GM19025 (cell line): ENCODE measurements around the gene ARVCF.

Experiments used
- ATAC-seq: cut with Tn5 transposase; IDR thresholded peaks from one replicate; pipeline ENCODE4 v1.9.1; 2021; ENCODE audit warnings: mild to moderate bottlenecking, low read depth, moderate library complexity; ENCODE audit not compliant: unreplicated experiment

ARVCF gene

DNA sequence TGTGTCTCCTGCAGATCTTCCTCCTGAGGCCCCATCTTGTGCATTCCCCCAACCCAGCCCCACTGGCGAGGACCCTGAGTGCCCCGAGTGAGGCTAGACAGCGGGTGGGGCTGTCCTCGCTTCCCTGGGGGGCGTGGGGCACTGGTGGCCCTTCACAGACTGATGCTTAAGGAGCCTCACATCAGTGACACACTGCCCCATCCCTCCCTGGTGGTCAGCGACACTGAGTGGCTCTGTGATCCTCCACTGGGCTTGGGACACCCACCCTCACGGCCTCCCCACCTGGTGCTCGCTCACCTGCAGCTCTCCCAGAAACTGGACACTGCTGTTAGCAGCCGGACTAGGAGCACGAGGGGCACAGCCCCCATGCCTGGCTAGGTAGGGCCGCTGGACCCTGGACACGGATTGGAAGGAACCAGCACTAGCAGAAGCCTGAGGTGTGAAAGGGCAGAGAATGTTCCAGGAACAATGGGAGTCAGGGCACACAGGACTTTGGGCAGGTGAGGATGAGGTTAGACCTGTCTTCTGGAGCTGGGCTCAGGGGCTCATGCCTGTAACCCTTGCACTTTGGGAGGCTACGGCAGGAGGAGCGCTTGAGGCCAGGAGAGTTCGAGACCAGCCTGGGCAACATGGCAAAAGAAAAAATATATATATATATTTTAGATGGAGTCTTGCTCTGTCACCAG lies 51.8 kb downstream of the ARVCF start:
- no peak for ATAC-seq

DNA sequence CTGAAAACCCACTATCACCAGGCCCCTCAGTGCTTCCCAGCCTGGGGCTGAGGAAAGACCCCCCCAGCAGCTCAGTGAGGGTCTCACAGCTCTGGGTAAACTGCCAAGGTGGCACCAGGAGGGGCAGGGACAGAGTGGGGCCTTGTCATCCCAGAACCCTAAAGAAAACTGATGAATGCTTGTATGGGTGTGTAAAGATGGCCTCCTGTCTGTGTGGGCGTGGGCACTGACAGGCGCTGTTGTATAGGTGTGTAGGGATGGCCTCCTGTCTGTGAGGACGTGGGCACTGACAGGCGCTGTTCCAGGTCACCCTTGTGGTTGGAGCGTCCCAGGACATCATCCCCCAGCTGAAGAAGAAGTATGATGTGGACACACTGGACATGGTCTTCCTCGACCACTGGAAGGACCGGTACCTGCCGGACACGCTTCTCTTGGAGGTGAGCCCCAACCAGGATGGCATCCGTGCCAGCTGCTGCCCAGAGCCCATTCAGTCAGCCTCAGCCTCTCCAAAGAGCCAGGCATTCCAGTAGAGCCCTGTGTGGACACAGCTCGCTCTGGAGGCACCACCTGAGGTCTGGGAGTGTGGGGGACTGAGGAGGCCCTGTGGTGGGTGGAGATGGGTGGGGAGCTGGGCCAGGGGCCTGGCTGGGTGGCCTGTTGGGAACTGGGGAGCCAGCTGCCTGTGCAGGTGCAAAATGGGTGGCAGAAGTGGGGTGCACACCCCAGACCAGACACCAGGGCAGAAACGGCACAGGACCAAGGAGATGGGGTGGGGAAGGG lies 52.6 kb downstream of the ARVCF start:
- ATAC-seq = no peak

- ATAC-seq = no peak
Measured at GRCh38 chr22:19962909-19963806, 53.5 kb downstream of the ARVCF start.

DNA sequence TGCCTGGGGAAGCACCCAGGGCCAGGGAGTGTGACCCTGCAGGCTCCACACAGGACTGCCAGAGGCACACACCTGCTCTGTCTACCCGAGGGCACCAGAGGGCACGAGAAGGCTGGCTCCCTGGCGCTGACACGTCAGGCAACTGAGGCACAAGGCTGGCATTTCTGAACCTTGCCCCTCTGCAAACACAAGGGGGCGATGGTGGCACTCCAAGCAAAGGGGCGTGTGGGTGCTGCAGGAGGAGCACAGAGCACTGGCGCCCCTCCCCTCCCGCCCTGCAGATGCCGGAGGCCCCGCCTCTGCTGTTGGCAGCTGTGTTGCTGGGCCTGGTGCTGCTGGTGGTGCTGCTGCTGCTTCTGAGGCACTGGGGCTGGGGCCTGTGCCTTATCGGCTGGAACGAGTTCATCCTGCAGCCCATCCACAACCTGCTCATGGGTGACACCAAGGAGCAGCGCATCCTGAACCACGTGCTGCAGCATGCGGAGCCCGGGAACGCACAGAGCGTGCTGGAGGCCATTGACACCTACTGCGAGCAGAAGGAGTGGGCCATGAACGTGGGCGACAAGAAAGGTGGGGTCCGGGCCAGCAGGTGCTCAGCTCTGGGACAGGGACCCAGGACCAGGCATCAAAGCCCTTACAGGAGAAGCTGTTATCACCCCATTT lies 54.2 kb downstream of the ARVCF start:
- ATAC-seq = no peak

DNA sequence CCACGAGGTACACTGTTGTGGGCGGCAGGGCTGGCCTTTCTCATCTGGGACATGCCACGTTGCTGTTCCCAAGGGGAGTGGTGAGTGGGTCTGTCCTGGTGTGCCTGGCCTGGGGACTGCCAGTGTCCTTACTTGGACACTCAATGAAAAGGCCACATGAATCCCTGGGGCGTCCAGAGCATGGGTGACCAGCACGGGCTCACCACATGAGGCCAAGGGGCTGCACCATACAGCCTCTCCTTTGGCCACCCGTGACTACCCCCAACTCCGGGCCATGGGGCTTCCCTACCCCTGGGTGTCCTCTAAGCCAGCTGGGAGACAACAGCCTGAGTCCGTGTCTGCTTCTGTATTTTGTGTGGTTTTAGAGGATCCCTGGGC lies 54.8 kb downstream of the ARVCF start:
- no peak for ATAC-seq

GRCh38 chr22:19961201-19961580 lies 55.4 kb downstream of the ARVCF start:
- ATAC-seq = no peak

- no peak for ATAC-seq
Measured at GRCh38 chr22:19960491-19961200, 56.0 kb downstream of the ARVCF start.

GRCh38 chr22:19959587-19960490 lies 56.8 kb downstream of the ARVCF start:
- no peak for ATAC-seq

DNA sequence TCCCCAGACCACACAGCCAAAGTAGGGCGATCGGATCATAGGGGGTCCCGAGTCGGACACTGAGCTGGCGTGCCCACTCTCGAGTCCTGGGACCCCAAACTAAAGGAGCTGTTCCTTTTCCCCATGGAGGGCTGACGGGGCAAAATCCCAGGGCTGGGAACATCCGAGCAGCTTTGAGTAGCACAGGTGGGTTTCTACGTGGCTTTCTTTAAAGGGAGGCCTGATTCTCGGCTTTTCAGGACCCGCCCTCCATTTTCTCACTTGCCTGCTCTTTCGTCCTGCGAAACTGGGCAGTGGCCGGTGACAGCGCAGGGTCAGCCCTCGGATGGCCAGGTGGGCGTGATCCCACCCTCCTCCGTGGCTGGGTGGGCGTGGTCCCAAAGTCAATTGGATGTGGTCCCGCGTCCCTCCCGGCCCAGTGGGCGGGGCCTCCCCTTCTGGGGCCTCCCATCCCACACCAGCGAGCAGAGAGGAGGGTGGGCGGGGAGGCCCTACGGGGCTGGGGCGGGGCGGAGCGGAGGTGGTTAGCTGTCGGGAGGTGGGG lies 57.5 kb downstream of the ARVCF start:
- no peak for ATAC-seq

GRCh38 chr22:19958083-19959042 lies 58.3 kb downstream of the ARVCF start:
- ATAC-seq = no peak

- ATAC-seq = no peak
Measured at GRCh38 chr22:19957445-19957844, 59.2 kb downstream of the ARVCF start.

- no peak for ATAC-seq
Measured at GRCh38 chr22:19955241-19956128, 61.1 kb downstream of the ARVCF start.

DNA sequence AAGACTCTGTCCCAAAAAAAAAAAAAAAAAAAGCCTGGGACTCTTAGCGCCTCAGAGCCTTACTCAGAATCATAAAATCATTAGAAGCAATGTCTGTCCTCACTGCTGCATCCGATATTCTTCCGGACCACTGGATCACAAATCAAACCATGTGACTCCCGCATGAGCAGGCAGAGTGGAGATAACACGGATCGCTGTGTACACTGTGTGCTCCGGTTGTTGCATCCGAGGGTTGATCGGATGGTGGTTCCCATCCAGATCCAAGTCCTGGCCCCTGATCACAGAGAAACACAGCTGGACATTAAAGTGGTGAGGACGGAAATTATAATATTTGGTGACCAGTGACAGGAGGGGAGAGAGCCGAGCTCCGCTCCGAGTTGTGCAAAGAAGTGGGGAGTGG lies 65.3 kb downstream of the ARVCF start:
- no peak for ATAC-seq

DNA sequence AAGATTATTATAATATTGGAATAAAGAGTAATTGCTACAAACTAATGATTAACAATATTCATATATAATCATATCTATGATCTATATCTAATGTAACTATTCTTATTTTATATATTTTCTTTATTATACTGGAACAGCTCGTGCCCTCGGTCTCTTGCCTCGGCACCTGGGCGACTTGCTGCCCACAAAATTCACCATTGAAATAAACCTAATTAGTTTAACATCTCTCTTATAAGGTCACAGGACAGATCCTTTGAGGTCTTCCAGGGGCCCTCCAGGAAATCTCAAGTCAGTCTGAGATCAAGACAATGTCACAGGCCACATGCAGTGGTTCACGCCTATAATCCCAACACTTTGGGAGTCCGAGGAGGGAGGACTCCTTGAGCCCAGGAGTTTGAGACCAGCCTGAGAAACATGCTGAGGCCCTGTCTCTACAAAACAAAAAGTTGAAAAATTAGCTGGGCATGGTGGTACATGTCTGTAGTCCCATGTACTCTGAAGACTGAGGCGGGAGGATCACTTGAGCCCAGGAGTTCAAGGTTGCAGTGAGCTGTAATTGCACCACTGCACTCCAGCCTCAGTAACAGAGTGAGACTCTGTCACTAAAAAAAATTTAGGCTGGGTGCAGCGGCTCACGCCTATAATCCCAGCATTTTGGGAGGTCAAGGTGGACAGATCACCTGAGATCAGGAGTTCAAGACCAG lies 68.4 kb downstream of the ARVCF start:
- ATAC-seq = no peak

- no peak for ATAC-seq
Measured at GRCh38 chr22:19943082-19944026, 73.3 kb downstream of the ARVCF start.
